Esophagus mucosa (tissue), 1 donor: ENCODE measurements around the gene ETF1. TPM values are rescaled to one million over a fixed set of nuclear protein-coding genes. Genes with fewer than 3 reads are reported as not detected.

Experiments
- ATAC-seq: fragments of 200-7000 bp; cut with Tn5 transposase; one replicate; pipeline ENCODE4 v1.9.1; 2020
- total RNA-seq: library from RNA; stranded (reverse); gene quantifications from one replicate; pipeline ENCODE4 v1.2.4, GENCODE V29; 2023
- donor health status: DM: yes; HTN: yes; CAD: no.

The ETF1 gene
- total RNA-seq, 1 donor from 2014 or later = 125 TPM

DNA sequence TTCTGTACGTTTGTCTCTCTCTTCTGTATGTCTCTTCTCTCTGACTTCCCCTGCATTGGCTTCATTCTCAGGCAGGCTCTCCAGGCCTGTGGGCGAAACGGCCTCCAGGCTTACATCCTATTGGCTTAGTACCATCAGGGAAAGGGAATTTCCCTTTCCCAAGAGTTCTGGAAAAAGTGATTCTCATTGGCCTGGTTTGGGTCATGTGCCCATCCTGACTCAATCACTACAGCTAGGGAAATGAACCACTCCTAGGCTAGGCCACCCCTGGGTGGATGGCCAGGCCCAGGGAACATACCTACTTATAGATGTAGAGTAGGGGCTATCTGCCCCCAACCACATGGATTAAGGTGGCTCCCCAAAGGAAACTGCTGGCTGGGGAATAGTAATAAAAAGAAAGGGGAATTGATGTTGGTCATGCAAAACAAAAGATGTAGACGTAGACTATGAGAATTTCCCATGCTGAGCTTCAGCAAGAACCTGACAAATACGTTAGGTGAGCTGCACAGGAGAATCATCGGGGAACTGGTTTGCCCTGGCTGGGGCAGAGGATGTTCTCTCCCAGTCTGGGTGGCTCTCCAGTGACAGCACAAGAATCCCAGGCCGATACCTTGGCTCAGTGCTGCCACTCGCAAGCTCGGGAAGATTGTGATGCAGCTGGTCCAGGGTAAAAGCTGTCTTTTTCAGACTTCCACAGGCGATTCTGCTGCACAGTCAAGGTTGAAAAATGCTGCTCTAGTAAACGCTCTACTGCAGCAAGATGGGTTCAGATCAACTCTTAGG is 81.5 kb downstream of the ETF1 start:
- no peak for ATAC-seq

DNA sequence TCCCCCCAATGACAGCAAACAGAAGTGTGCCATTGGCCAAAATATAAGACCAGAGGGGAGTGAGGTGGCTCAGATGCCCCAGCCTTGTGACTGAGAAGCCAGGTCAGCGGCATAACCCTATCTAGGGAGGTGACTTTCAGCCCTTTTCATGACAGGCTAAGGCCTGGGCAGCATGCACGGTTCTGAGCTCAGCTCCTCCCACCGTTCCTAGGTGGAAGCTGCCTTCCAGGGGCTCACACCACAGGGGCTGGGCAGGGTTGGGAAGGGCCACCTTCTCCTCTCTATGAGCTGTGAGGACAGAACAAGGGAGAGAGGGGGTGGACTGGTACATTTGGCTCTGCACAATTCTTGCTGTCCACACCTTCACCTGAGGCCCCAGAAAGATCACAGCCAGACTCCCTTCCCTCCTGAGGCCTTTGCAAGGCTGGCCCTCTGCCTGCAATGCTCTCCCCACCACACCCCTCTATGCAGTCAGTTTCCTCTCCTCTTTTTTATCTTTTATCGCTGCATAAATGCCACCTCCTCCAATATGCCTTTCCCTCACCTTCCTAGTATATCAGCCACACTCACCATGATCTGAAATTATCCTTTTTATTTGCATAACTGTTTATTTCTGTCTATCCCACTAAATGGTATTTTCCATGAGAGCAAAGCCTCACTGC is 82.9 kb downstream of the ETF1 start:
- ATAC-seq = no peak

DNA sequence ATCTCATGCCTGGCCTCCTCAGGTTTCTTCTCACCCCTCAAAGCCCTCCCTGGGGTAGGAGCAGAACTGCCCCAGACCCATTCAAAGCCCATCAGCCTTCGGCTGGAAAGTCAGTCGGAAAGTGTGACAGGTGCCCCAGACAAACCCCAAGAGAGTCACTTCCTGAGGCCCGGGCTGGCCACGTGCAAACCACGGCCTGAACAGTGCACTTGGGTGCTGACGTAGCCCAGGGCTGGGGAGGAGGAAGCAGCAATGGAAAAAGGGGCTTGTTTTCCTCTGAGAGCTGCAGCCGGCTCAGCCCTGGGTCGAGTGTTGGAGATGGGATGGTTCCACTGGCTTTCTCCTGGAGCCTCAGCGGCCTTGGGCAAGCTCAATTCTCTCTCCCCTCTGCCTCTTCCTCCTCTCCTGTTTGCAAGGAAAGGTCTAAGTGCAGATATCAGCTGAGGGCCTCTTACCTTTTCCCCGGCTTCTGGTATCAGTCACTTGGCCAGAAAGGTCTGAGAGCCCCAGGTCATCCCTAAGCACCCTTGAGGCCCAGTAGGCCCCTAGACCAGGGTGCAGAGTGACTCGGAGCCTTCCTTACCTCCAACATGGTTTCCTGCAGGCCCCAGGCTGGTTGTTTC is 83.6 kb downstream of the ETF1 start:
- ATAC-seq = no peak

DNA sequence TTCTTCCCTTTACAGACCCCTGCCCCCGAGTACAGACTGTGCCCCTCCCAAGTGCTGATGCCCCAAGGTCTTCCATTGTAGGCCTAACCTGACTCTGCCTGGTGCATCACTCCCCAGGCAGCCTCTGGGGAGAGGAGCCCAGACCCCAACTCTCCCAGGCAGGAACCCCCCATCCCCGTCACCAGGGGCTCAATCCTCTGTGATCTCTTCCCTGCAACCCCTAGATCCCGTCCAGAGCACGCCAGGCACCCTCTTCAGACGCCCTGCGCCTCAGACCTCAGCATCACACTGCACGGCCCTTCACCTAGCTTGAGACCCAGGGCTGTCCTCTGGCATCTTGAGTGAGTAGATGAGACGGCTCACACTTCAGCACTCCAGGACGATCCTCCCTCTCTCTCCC is 84.2 kb downstream of the ETF1 start:
- ATAC-seq = no peak

DNA sequence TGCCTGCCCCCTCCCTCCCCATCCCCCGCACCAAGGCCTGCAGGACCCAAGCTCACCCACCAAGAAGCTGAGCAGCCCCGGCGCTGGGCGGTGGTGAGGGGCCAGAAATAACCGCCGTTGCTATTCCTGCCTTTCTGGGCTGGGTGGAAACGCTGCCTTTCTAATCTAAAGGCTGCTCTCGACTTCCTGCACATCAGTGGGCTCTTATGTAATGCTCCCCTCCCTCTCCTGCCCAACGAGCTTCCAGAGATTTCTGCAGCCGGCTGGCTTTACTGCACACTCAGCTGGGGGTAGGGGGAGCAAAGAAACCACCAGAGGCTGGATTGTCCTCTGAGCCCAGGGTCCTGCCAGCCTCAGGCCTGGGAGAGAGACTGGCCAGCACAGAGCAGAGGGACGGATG is 84.7 kb downstream of the ETF1 start:
- no peak for ATAC-seq

DNA sequence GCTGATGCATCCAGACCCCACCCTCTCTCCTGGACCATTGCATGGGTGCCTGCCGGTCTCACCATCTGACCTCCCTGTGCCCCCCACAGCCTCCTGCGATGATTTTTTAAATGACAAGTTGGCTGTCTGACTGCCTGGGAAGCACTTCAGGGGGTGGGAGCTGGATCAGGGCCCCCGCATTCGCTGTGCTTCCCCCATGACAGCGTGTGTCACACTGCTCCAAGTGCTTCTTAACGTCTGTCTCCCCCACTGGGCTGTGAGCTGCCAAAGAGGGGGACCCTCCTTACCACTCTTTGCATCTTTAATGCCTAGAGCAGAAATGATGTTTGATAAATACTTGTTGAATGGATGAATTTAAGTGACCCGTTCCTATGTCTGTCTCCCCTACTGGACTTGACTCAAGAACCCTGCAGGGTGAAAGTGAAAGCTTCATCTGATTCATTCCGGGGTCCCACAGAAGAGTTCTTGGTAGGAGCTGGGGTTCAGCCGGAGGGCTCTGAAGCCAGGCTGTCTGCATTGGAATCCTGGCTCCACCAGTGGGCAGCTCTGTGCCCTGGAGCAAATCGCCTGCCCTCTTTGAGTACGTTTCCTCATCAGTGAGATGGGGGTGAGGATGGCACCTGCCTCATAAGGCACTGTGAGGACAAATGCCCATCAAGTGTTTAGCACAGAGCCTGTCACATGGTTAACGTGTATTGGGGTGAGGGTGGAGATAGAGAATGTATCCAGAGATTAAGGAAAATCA is 85.3 kb downstream of the ETF1 start:
- no peak for ATAC-seq

Other genes starting within 250 kb of the ETF1 start
- gene CDC25C, start 211.4 kb downstream of the ETF1 start, total RNA-seq = 2.7 TPM
- gene FAM53C, start 205.0 kb downstream of the ETF1 start, total RNA-seq = 12.6 TPM
- 32.1 TPM for gene KDM3B, start 190.6 kb downstream of the ETF1 start, total RNA-seq
- gene REEP2, start 104.2 kb downstream of the ETF1 start, total RNA-seq = 0.36 TPM
- gene EGR1, start 77.8 kb downstream of the ETF1 start, total RNA-seq = 35.1 TPM
- 176 TPM for gene HSPA9, start 32.2 kb upstream of the ETF1 start, total RNA-seq
- gene CTNNA1, start 210.2 kb upstream of the ETF1 start, total RNA-seq = 332 TPM